ENCODE results near the gene L3MBTL3. TPM values are rescaled to one million over a fixed set of nuclear protein-coding genes. Genes with fewer than 3 reads are reported as not detected.

The L3MBTL3 gene
- total RNA-seq, 2 donors from 2014 or later: 7.7 to 25.0 TPM

GRCh38 chr6:130046671-130047070, 28.3 kb downstream of the L3MBTL3 start:
- TF ChIP-seq POLR2A (IDR thresholded peaks at IDR 0.05): no peak
- TF ChIP-seq, protein P1, sequence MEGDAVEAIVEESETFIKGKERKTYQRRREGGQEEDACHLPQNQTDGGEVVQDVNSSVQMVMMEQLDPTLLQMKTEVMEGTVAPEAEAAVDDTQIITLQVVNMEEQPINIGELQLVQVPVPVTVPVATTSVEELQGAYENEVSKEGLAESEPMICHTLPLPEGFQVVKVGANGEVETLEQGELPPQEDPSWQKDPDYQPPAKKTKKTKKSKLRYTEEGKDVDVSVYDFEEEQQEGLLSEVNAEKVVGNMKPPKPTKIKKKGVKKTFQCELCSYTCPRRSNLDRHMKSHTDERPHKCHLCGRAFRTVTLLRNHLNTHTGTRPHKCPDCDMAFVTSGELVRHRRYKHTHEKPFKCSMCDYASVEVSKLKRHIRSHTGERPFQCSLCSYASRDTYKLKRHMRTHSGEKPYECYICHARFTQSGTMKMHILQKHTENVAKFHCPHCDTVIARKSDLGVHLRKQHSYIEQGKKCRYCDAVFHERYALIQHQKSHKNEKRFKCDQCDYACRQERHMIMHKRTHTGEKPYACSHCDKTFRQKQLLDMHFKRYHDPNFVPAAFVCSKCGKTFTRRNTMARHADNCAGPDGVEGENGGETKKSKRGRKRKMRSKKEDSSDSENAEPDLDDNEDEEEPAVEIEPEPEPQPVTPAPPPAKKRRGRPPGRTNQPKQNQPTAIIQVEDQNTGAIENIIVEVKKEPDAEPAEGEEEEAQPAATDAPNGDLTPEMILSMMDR (IDR thresholded peaks at IDR 0.05): no peak
- 71% methylated on average over 1 of the region's 1 CpG for WGBS
- H3K4me1 ChIP-seq (replicated peaks): no peaks in the 10 kb centered on the region
- DNase-seq (ENCODE audit: low spot score): no peak
- no peak overlapping the region for H3K27ac ChIP-seq
- H3K36me3 ChIP-seq: no peaks in the 10 kb centered on the region
- H3K9me3 ChIP-seq: no peaks in the 10 kb centered on the region
- H3K27me3 ChIP-seq (replicated peaks; ENCODE audit: insufficient read depth): no peaks in the 10 kb centered on the region
- H3K4me3 ChIP-seq: no peak overlapping the region
- intact Hi-C loops (cut with DNase I): no loop called here

GRCh38 chr6:130047088-130047995, 29.0 kb downstream of the L3MBTL3 start:
- intact Hi-C loops (cut with DNase I): no loop called here
- no peak for DNase-seq (ENCODE audit: low spot score)
- H3K9me3 ChIP-seq: no peaks in the 10 kb centered on the region
- 77% methylated on average over 4 of the region's 4 CpGs for WGBS
- no peak overlapping the region for H3K27ac ChIP-seq
- TF ChIP-seq, protein P1 (IDR thresholded peaks at IDR 0.05): no peak
- TF ChIP-seq POLR2A (IDR thresholded peaks at IDR 0.05): no peak
- TF ChIP-seq POLR2AphosphoS5 (IDR thresholded peaks at IDR 0.05): no peak
- no peaks in the 10 kb centered on the region for H3K4me1 ChIP-seq (replicated peaks)
- no peaks in the 10 kb centered on the region for H3K36me3 ChIP-seq
- no peak overlapping the region for H3K4me3 ChIP-seq
- no peaks in the 10 kb centered on the region for H3K27me3 ChIP-seq (replicated peaks; ENCODE audit: insufficient read depth)

GRCh38 chr6:130050230-130050629, 31.8 kb downstream of the L3MBTL3 start:
- H3K4me3 ChIP-seq: no peak overlapping the region
- TF ChIP-seq POLR2A (IDR thresholded peaks at IDR 0.05): no peak
- TF ChIP-seq POLR2AphosphoS5 (IDR thresholded peaks at IDR 0.05): no peak
- H3K36me3 ChIP-seq: no peaks in the 10 kb centered on the region
- 95% methylated on average over 2 of the region's 2 CpGs for WGBS
- no peak for DNase-seq (ENCODE audit: low spot score)
- H3K4me1 ChIP-seq (replicated peaks): no peaks in the 10 kb centered on the region
- intact Hi-C loops (cut with DNase I): no loop called here
- no peaks in the 10 kb centered on the region for H3K9me3 ChIP-seq
- no peaks in the 10 kb centered on the region for H3K27me3 ChIP-seq (replicated peaks; ENCODE audit: insufficient read depth)
- no peak overlapping the region for H3K27ac ChIP-seq

GRCh38 chr6:130054725-130055124, 36.3 kb downstream of the L3MBTL3 start:
- Histone ChIP-seq H3K9me3 (no peaks in the 10 kb centered on the region), H3K4me1 (replicated peaks) (no peaks in the 10 kb centered on the region), H3K27ac (no peak overlapping the region), H3K4me3 (no peak overlapping the region), H3K36me3 (no peaks in the 10 kb centered on the region), H3K27me3 (replicated peaks; ENCODE audit: insufficient read depth) (no peaks in the 10 kb centered on the region)
- no peak for DNase-seq (ENCODE audit: low spot score)
- TF ChIP-seq POLR2AphosphoS5 (IDR thresholded peaks at IDR 0.05): no peak
- TF ChIP-seq, protein P1 (IDR thresholded peaks at IDR 0.05): no peak
- no peak for TF ChIP-seq POLR2A (IDR thresholded peaks at IDR 0.05)
- 91% methylated on average over 7 of the region's 7 CpGs for WGBS
- intact Hi-C loops (cut with DNase I): no loop called here

DNA sequence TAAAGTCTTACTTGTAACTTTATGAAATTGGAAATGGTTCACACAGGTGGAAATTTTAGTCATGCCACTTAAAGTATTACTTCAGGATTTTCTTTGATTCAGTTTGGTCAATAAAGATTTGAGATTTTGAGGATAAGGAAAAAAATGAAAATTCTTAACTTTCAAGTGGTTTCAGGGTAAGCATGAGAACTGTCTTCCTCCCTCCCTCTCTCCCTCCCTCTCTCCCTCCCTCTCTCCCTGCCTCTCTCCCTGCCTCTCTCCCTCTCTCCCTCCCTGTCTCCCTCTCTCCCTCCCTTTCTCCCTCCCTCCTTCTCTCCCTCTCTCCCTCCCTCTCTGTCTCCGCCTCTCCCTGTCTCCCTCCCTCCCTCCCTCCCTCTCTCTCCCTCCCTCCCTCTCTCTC, 36.9 kb downstream of the L3MBTL3 start:
- TF ChIP-seq POLR2A (IDR thresholded peaks at IDR 0.05): no peak
- TF ChIP-seq POLR2AphosphoS5 (IDR thresholded peaks at IDR 0.05): no peak
- TF ChIP-seq, protein P1 (IDR thresholded peaks at IDR 0.05): no peak
- Histone ChIP-seq H3K9me3 (no peaks in the 10 kb centered on the region), H3K27me3 (replicated peaks; ENCODE audit: insufficient read depth) (no peaks in the 10 kb centered on the region), H3K36me3 (no peaks in the 10 kb centered on the region), H3K4me1 (replicated peaks) (no peaks in the 10 kb centered on the region), H3K4me3 (no peak overlapping the region), H3K27ac (no peak overlapping the region)
- no peak for DNase-seq (ENCODE audit: low spot score)
- WGBS: 93% methylated on average over 1 of the region's 1 CpG
- intact Hi-C loops (cut with DNase I): no loop called here

Data from prostate gland (tissue), 2 donors.